GM12878 (cell line): Measurements from ENCODE around the gene NRDE2. TPM values are rescaled to one million over a fixed set of nuclear protein-coding genes. Genes with fewer than 3 reads are reported as not detected.

Experiments
- ATAC-seq: fragments of 200-7000 bp; cut with Tn5 transposase; 3 replicates; pipeline ENCODE4 v1.9.1; 2020; ENCODE audit warnings: mild to moderate bottlenecking, moderate library complexity
- BruUV-seq: library from RNA; stranded (reverse); fragments of 400-500 nt; replicated peaks from 2 replicates; lab custom pipeline; 2021; lab: Mats Ljungman, UMichigan
- CTCF ChIA-PET: fragments of 300-600 bp; sonication (Branson Sonifier 250); formaldehyde crosslinking; extraction: SDS; loops from one replicate; lab custom pipeline; 2021; ENCODE audit warnings: inconsistent platforms; lab: Yijun Ruan, JAX
- POLR2A ChIA-PET: fragments of 350-600 bp; formaldehyde crosslinking; extraction: SDS; loops from one replicate; lab custom pipeline; 2021; ENCODE audit warnings: inconsistent platforms; lab: Charles Lee
- RAD21 ChIA-PET: fragments of 300-600 bp; sonication (Branson Sonifier 250); formaldehyde crosslinking; loops from one replicate; lab custom pipeline; 2023; ENCODE audit warnings: antibody characterized with exemption; ENCODE audit not compliant: unreplicated experiment; lab: Charles Lee
- SMC1A ChIA-PET: fragments of 300-600 bp; sonication (Branson Sonifier 250); formaldehyde crosslinking; loops from one replicate; lab custom pipeline; 2023; ENCODE audit not compliant: unreplicated experiment, uncharacterized antibody; lab: Charles Lee
- DNase-seq: peaks from one replicate; pipeline ENCODE4 v3.0.0-alpha.2; 2011; ENCODE audit warnings: low read depth, low spot score
- FAIRE-seq: peaks from 3 replicates; lab custom pipeline; 2011; peaks lifted over from hg19 to GRCh38; lab: Jason Lieb, UNC
- H2AFZ ChIP-seq: 2 replicates; pipeline ENCODE4 v1.6.0; 2011; ENCODE audit warnings: low read depth, low read length, control low read depth; ENCODE audit not compliant: control insufficient read depth
- H3K27ac ChIP-seq: 2 replicates; pipeline ENCODE4 v1.5.1; 2011; ENCODE audit warnings: control low read depth; ENCODE audit not compliant: control insufficient read depth, insufficient read depth
- H3K27me3 ChIP-seq, 2 experiments: replicated peaks in 1 of 2; 2 replicates each; pipeline versions ENCODE4 v1.6.0 to v1.6.1; 2011; ENCODE audit warnings: low read length in 1 of 2; ENCODE audit not compliant: control insufficient read depth in 2 of 2, insufficient read depth in 2 of 2
- H3K36me3 ChIP-seq, 2 experiments: 2 replicates each; pipeline ENCODE4 v1.5.1; 2011; ENCODE audit warnings: low read length in 1 of 2; ENCODE audit not compliant: control insufficient read depth in 2 of 2, insufficient read depth in 2 of 2
- H3K4me1 ChIP-seq: 2 replicates; pipeline ENCODE4 v1.6.1; 2011; ENCODE audit warnings: mild to moderate bottlenecking, low read length, moderate library complexity, mixed read lengths; ENCODE audit not compliant: control insufficient read depth, insufficient read depth
- H3K4me2 ChIP-seq: 2 replicates; pipeline ENCODE4 v1.6.0; 2011; ENCODE audit warnings: control low read depth; ENCODE audit not compliant: control insufficient read depth, insufficient read depth
- H3K4me3 ChIP-seq: fragments of 200-600 bp; sonication (generic); 2 replicates; pipeline ENCODE4 v1.5.1; 2016
- H3K79me2 ChIP-seq: 2 replicates; pipeline ENCODE4 v1.6.0; 2011; ENCODE audit warnings: low read length; ENCODE audit not compliant: control insufficient read depth, insufficient read depth
- H3K9ac ChIP-seq: 2 replicates; pipeline ENCODE4 v1.8.0; 2011; ENCODE audit warnings: low read length, control low read depth, mixed read lengths; ENCODE audit not compliant: control insufficient read depth, insufficient read depth
- H3K9me3 ChIP-seq: replicated peaks from 3 replicates; pipeline ENCODE4 v1.5.1; 2011; ENCODE audit warnings: mild to moderate bottlenecking, low read length; ENCODE audit not compliant: control insufficient read depth, insufficient read depth
- H4K20me1 ChIP-seq: 2 replicates; pipeline ENCODE4 v1.6.0; 2011; ENCODE audit not compliant: control insufficient read depth, insufficient read depth
- BRCA1 ChIP-seq: IDR thresholded peaks from 2 replicates; pipeline ENCODE4 v1.6.1; 2011; ENCODE audit warnings: low read depth, low read length, improper control_type of control experiment
- CBX5 ChIP-seq: sonication (generic); IDR thresholded peaks from 2 replicates; pipeline ENCODE4 v1.6.1; 2016; ENCODE audit warnings: low read depth, moderate library complexity, mild to moderate bottlenecking, inconsistent platforms
- EGR1 ChIP-seq, 2 experiments: IDR thresholded peaks; 1 replicate in 1 of 2; 2 replicates in 1 of 2; pipeline ENCODE4 v1.6.1; 2011 to 2012; ENCODE audit warnings: low read depth in 2 of 2, low read length in 2 of 2, borderline replicate concordance in 1 of 2, mild to moderate bottlenecking in 1 of 2, moderate library complexity in 1 of 2
- IRF4 ChIP-seq: IDR thresholded peaks from 2 replicates; pipeline ENCODE4 v1.6.1; 2011; ENCODE audit warnings: low read depth, low read length
- JUNB ChIP-seq: IDR thresholded peaks from 2 replicates; pipeline ENCODE4 v1.6.1; 2016; ENCODE audit warnings: antibody characterized with exemption, mild to moderate bottlenecking
- MEF2A ChIP-seq: IDR thresholded peaks from 2 replicates; pipeline ENCODE4 v1.6.1; 2011; ENCODE audit warnings: low read depth, mild to moderate bottlenecking, low read length, moderate library complexity; ENCODE audit not compliant: insufficient read depth
- MYC ChIP-seq: IDR thresholded peaks from 2 replicates; pipeline ENCODE4 v1.6.1; 2011; ENCODE audit warnings: mild to moderate bottlenecking, low read length, moderate library complexity, inconsistent platforms; ENCODE audit not compliant: insufficient read depth, insufficient replicate concordance, insufficient read length, severe bottlenecking
- PRDM15 ChIP-seq: fragments of 450-650 bp; formaldehyde crosslinking; IDR thresholded peaks from 2 replicates; pipeline ENCODE4 v1.4.0; 2020; ENCODE audit warnings: mild to moderate bottlenecking, moderate library complexity
- RAD21 ChIP-seq: IDR thresholded peaks from 2 replicates; pipeline ENCODE4 v1.6.1; 2011; ENCODE audit warnings: mild to moderate bottlenecking, low read depth, low read length, moderate library complexity; ENCODE audit not compliant: insufficient read depth
- RCOR1 ChIP-seq: conservative IDR thresholded peaks from 2 replicates; pipeline ENCODE4 v1.6.1; 2012; ENCODE audit warnings: low read depth, low read length, improper control_type of control experiment
- SMAD1 ChIP-seq: fragments of 450-650 bp; IDR thresholded peaks from 2 replicates; pipeline ENCODE4 v1.6.1; 2018; ENCODE audit warnings: mild to moderate bottlenecking, low read depth; ENCODE audit not compliant: partially characterized antibody
- SMARCA5 ChIP-seq: fragments of 450-650 bp; IDR thresholded peaks from 2 replicates; pipeline ENCODE4 v1.6.1; 2017; ENCODE audit warnings: mild to moderate bottlenecking
- SRF ChIP-seq, 2 experiments: IDR thresholded peaks; 2 replicates each; pipeline ENCODE4 v1.6.1; 2011; ENCODE audit warnings: low read depth in 2 of 2, low read length in 2 of 2, mild to moderate bottlenecking in 1 of 2, moderate library complexity in 1 of 2
- TCF7 ChIP-seq: IDR thresholded peaks from 2 replicates; pipeline ENCODE4 v1.6.1; 2014; ENCODE audit warnings: antibody characterized with exemption, borderline replicate concordance
- ZBTB4 ChIP-seq: fragments of 450-650 bp; formaldehyde crosslinking; IDR thresholded peaks from 2 replicates; pipeline ENCODE4 v1.4.0; 2022; ENCODE audit warnings: mild to moderate bottlenecking, moderate library complexity
- WGBS: methylation state at CpG from one replicate; pipeline ENCODE4 v1.1.6; 2016; ENCODE audit warnings: low lambda C conversion rate; ENCODE audit not compliant: insufficient replicate concordance, insufficient coverage; ENCODE audit errors: missing lambda C conversion rate; 5-methylcytosine and 5-hydroxymethylcytosine counted together
- in situ Hi-C: fragments of 300-500 bp; cut with MboI; formaldehyde crosslinking; loops from 9 replicates; pipeline ENCODE4 v1.14.3; 2018; ENCODE audit warnings: mixed read lengths
- intact Hi-C: fragments of 100-400 bp; cut with micrococcal nuclease; formaldehyde crosslinking; loops from one replicate; pipeline ENCODE4 v1.14.2; 2022; ENCODE audit not compliant: unreplicated experiment
- polyA plus RNA-seq, 11 experiments: library from polyadenylated mRNA; depleted of rRNA in 4 of 11; unstranded in 6 of 11; stranded (reverse) in 5 of 11; fragments of >200 nt; fragmentation: Nextera tagmentation in 4 of 11; fragmentation: Illumina TruSeq in 1 of 11; extraction: Ambion mirVana in 4 of 11; extraction: Trizol in 1 of 11; gene quantifications; 1 replicate in 1 of 11; 2 replicates in 10 of 11; pipeline versions ENCODE4 v1.2.1 to v1.2.3, GENCODE V29; 2011 to 2016; ENCODE audit warnings: inconsistent platforms in 2 of 11, missing spikeins in 2 of 11, low read depth in 1 of 11
- total RNA-seq, 4 experiments: library from RNA; depleted of rRNA in 3 of 4; stranded (reverse); fragments of >200 nt in 3 of 4; fragmentation: Illumina TruSeq in 1 of 4; extraction: Trizol in 1 of 4; gene quantifications; 2 replicates each; pipeline versions ENCODE4 v1.2.1 to v1.2.3, GENCODE V29; 2013 to 2021
- TF ChIP-seq, protein P1 (sequence below): IDR thresholded peaks from 2 replicates; pipeline ENCODE4 v1.6.1; 2011; ENCODE audit warnings: borderline replicate concordance, low read depth, mild to moderate bottlenecking, moderate library complexity, low read length; ENCODE audit not compliant: insufficient read depth, poor library complexity, severe bottlenecking

Gene NRDE2
- total and polyA plus RNA-seq, 10 of the 15 experiments (the other 5 are each of a cell fraction or from before 2014, with no cell fraction given) = 8.3 to 21.0 (median 13.8) TPM

GRCh38 chr14:90300611-90301047 lies 31.1 kb downstream of the NRDE2 start:
- no peak overlapping the region for H3K4me3 ChIP-seq
- no TSS peak for BruUV-seq
- ATAC-seq (peak; percentile 27; the same call in 1 of the 3 replicates), DNase-seq (no peak), FAIRE-seq (no peak)
- ChIA-PET RAD21 (no interaction called here), CTCF (interaction anchor here (0.6 to 1.9 kb wide), 4 partner anchors 212 to 458 kb away, joined by 3 to 21 read pairs (median 8); no protein-coding TSS in a partner anchor), POLR2A (no interaction called here), SMC1A (interaction anchor here (1.6 to 1.9 kb wide), 2 partner anchors 12 to 396 kb away, joined by 5 read pairs; no protein-coding TSS in a partner anchor)
- in situ Hi-C loops = loop anchor here (5.0 to 10.0 kb wide), 2 partner anchors 394 to 457 kb away; no protein-coding TSS in a partner anchor
- H2AFZ ChIP-seq = no peak overlapping the region
- H3K4me1 ChIP-seq = no peaks in the 10 kb centered on the region
- no peak overlapping the region for H3K9ac ChIP-seq
- H3K27ac ChIP-seq = no peak overlapping the region
- WGBS = 95% methylated on average over 2 of the region's 2 CpGs
- no peaks in the 10 kb centered on the region for H3K79me2 ChIP-seq
- no peak overlapping the region for H3K4me2 ChIP-seq
- no peaks in the 10 kb centered on the region for H3K9me3 ChIP-seq
- H3K27me3 ChIP-seq = no peaks in the 10 kb centered on the region
- no peaks in the 10 kb centered on the region for H4K20me1 ChIP-seq
- H3K36me3 ChIP-seq = peaks cover 3 to 15% of the 10 kb centered on the region in 2 experiments
- intact Hi-C loops = loop anchor here (5.0 to 10.0 kb wide), 2 partner anchors 397 to 454 kb away; no protein-coding TSS in a partner anchor
- TF ChIP-seq MEF2A (no peak), BRCA1 (no peak), JUNB (no peak), RAD21 (no peak), ZBTB4 (CRISPR knock-in tag) (no peak), CBX5 (no peak), MYC (no peak), SMAD1 (no peak), TCF7 (no peak), SMARCA5 (no peak), PRDM15 (CRISPR knock-in tag) (no peak), SRF (IDR thresholded peaks at IDR 0.05; ENCODE audit: low read depth in 2 of 2, low read length in 2 of 2) (no peak), IRF4 (no peak), RCOR1 (no peak), EGR1 (IDR thresholded peaks at IDR 0.05; ENCODE audit: borderline replicate concordance in 1 of 2, low read depth in 2 of 2, low read length in 2 of 2) (no peak)
- TF ChIP-seq, protein P1, sequence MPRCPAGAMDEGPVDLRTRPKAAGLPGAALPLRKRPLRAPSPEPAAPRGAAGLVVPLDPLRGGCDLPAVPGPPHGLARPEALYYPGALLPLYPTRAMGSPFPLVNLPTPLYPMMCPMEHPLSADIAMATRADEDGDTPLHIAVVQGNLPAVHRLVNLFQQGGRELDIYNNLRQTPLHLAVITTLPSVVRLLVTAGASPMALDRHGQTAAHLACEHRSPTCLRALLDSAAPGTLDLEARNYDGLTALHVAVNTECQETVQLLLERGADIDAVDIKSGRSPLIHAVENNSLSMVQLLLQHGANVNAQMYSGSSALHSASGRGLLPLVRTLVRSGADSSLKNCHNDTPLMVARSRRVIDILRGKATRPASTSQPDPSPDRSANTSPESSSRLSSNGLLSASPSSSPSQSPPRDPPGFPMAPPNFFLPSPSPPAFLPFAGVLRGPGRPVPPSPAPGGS = no peak
